GM21723 (cell line): Measurements from ENCODE around the gene SLC23A2.

Source experiments
- ATAC-seq: cut with Tn5 transposase; IDR thresholded peaks from one replicate; pipeline ENCODE4 v1.9.1; 2021; ENCODE audit warnings: mild to moderate bottlenecking, moderate library complexity; ENCODE audit not compliant: unreplicated experiment

Gene SLC23A2

DNA sequence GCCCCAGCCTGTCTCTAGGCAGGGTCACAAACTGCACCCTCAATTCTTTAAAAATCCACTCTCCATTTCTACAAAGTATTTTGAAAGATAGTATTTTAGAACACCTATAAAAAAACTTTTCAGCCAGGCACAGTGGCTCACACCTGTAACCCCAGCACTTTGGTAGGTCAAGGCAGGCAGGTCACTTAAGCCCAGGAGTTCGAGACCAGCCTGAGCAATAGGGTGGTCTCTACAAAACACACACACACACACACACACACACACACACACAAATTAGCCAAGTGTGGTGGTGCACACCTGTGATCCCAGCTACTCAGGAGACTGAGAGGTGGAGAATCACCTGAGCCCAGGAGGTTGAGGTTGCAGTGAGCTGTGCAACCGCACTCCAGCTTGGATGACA is 30.2 kb downstream of the SLC23A2 start:
- ATAC-seq, result no peak

- no peak for ATAC-seq
Observed at GRCh38 chr20:4967752-4968477, 33.4 kb downstream of the SLC23A2 start.

DNA sequence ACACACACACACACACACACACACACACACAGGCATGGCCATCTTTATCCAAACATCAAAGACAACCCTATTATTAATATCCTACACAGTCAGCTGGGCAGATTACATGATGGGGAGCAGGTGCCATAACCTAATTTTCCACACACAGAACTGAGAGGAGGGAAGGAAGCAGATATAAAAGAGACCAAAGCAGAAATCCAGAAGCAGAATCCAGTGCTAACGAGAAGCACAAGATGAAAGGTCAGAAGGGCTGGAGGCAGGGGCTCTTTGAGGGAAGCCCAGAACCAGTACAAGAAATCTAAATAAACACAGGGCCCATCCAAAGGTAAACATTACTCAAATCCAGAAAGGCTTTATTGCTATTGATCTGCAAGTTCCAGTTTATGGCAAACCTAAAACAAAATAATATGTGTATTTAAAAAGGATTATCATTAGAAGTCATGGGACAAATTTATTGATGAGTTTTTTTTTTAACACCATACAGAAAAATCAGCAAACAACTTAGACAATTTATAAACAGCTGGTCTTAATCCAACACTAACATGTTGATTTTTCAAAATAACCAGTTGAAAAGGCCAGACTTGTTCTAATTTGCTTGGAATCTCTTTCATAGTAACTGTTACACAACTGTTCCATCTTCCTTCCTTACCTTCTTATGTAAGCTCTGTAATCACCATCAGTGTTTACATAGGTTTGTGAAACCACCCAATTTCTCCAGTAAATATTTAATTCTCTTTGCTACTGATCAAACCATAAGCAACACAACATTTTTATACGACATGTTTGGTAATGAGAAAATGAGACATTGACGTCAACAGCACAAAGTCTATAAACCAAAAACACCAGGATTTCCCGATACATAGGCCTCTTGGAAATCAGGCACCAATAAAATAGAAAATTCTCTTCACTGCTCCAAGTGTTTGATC is 34.2 kb downstream of the SLC23A2 start:
- ATAC-seq, result no peak

GRCh38 chr20:4962241-4962855 is 39.0 kb downstream of the SLC23A2 start:
- ATAC-seq, result no peak

DNA sequence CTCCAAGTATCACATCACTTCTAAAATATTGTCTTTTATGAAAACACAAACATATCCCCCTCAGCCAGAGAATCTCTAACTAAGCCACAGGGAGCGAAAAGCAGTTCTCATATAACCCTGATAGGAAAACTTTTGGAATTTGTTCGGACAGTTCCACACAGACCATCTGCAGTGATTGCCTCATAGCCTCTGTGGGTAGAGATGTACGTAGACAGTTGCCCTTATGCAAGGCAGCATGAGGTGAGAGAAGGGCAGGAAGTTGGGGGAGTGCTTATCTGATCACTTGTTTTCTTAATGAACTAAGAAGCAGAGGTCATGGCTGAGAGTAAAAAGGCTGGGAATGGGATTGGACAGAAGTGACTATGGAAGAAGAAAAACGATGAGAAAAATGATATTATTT is 39.6 kb downstream of the SLC23A2 start:
- ATAC-seq, result no peak

GRCh38 chr20:4959592-4959991 is 41.7 kb downstream of the SLC23A2 start:
- no peak for ATAC-seq

GRCh38 chr20:4957939-4958362 is 43.4 kb downstream of the SLC23A2 start:
- no peak for ATAC-seq

DNA sequence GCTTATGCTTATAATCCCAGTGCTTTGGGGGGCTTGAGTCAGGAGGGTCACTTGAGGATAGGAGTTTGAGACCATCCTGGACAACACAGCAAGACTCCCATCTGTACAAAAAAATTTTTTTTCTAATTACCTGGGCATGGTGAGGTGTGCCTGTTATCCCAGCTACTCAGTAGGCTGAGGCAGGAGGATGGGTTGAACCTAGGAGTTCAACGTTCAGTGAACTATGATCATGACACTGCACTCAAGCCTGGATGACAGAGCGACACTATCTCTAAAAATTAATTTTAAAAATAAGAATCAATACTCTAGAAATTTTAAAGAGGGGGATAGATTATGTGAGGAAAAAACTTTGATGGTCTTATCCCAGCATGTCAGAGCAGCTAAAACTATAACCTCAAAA is 44.1 kb downstream of the SLC23A2 start:
- ATAC-seq, result no peak

GRCh38 chr20:4956200-4956810 is 45.0 kb downstream of the SLC23A2 start:
- ATAC-seq, result peak; percentile 59

DNA sequence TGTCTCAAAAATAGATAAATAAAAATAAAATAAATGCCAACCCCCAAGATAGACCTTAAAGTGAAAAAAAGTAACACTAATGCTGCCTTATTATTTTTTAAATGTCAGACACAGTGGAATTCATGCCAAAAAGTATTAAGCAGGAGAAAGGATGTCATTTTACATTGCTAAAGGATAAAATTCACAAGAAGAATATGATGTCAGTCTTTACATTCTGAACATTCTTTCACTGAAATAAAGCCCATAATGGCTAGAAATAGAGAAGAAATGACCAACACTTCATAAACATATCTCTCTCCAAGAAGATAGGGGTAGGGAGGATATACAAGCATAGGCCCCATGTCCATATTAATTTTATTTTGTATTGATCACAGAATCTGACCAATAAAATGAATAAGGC is 47.4 kb downstream of the SLC23A2 start:
- ATAC-seq, result no peak

- ATAC-seq, result no peak
Observed at GRCh38 chr20:4952229-4952628, 49.1 kb downstream of the SLC23A2 start.

GRCh38 chr20:4951299-4951698 is 50.0 kb downstream of the SLC23A2 start:
- no peak for ATAC-seq

GRCh38 chr20:4950841-4951240 is 50.5 kb downstream of the SLC23A2 start:
- ATAC-seq, result no peak

DNA sequence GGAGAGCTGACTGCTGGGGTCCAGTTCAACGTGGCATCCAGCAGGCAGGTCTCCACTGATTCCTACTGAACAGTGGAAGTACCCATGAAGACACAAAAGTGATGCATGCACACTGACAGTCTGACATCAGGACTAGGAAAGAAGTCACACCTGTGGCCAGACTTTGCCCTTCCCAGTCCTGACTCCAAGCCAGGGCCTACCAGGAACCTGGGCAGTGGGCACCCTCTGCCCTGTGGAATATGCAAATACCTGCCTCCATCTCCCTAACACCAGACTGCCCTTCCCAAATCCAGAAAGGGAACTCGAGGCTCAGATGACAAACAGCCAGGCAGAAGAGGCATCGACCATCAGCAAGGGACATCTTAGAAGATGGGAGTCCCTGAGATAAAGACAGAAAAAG is 50.9 kb downstream of the SLC23A2 start:
- no peak for ATAC-seq

GRCh38 chr20:4949833-4950178 is 51.5 kb downstream of the SLC23A2 start:
- ATAC-seq, result peak; percentile 73

- ATAC-seq, result no peak
Observed at GRCh38 chr20:4947817-4948559, 53.3 kb downstream of the SLC23A2 start.

- no peak for ATAC-seq
Observed at GRCh38 chr20:4946986-4947385, 54.3 kb downstream of the SLC23A2 start.

GRCh38 chr20:4946585-4946984 is 54.7 kb downstream of the SLC23A2 start:
- no peak for ATAC-seq

DNA sequence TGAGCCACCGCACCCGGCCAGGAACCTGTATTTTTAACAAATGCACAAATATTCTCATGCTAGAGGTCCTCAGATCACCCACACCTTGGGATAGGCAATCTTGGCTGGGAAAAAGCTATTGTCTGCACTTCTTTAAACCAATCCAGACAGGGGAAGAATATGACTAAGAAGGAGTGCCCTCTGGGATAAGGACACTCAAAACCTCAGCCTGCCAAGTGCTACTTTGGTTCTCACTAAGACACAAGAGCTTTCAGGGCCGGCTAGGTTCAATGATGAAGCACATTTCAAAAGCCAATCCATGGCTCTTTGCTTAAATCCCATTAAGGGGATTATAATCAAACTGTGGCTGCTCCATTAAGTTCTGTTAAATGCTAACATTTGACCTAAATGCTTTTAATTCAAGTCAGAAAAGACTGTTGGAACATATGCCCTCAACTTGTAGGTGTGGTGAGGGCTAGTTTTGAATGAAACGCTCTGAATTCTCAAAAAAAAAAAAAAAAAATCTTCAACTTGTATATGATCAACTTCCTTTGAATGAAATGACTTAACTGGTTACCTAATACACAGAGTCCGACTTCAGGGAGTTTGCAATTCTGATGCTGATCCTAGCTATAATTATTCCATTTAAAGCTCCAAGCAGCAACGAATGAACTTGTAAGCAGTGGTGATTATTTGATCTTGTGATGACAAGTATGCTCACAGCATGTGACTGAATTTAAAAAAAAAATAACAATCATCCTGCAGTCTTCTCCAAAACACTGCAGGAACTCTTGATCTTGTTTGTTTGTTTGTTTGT is 56.6 kb downstream of the SLC23A2 start:
- no peak for ATAC-seq

- ATAC-seq, result no peak
Observed at GRCh38 chr20:4942331-4942730, 59.0 kb downstream of the SLC23A2 start.
